ENCODE data around the gene GPS2. TPM values are rescaled to one million over a fixed set of nuclear protein-coding genes. Genes with fewer than 3 reads are reported as not detected.
"Not testable (repeated sequence)": the region's sequence is repeated elsewhere in the genome, so short reads cannot be mapped to it uniquely, and the experiment has no call there.

The GPS2 gene
- total RNA-seq, 2 experiments from 2014 or later = 28.2 to 32.2 TPM

DNA sequence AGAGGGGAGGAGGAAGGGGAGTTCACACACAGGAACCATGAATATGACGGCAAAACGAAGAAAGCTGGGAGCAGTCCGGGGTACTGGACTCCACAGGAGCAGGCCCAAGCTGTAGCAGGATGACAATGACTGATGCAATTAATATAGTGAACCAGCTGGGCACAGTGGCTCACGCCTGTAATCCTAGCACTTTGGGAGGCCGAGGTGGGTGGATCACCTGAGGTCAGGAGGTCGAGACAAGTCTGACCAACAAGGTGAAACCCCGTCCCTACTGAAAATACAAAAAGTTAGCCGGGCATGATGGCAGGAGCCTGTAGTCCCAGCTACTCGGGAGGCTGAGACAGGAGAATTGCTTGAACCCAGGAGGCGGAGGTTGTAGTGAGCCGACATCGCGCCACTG, 20.6 kb upstream of the GPS2 start:
- not testable (repeated sequence) for H3K27me3 Mint-ChIP-seq (ENCODE audit: low read depth); H3K9me3 Mint-ChIP-seq; DNase-seq
- Mint-ChIP-seq H3K27ac (peak overlapping the region; percentile 98), H3K4me3 (peak overlapping the region; percentile 96), H3K36me3 (ENCODE audit: low read depth) (peaks cover 25% of the 10 kb centered on the region), H3K4me1 (ENCODE audit: low read depth) (peaks cover 64% of the 10 kb centered on the region)
- CTCF ChIA-PET = interaction anchor here (0.8 to 4.2 kb wide), 8 partner anchors 10 to 225 kb away, joined by 3 to 42 read pairs (median 8); partner anchors contain the start of gene TMEM95
- intact Hi-C loops (cut with micrococcal nuclease) = loop anchor here (1.0 to 10.0 kb wide), 3 partner anchors 15 to 509 kb away; partner anchors contain the start of gene EIF5A

- CTCF ChIA-PET = interaction anchor here (0.6 to 4.2 kb wide), 8 partner anchors 9 to 226 kb away, joined by 3 to 42 read pairs (median 8); no protein-coding TSS in a partner anchor
- Mint-ChIP-seq H3K27me3 (ENCODE audit: low read depth) (no peaks in the 10 kb centered on the region), H3K9me3 (no peaks in the 10 kb centered on the region), H3K27ac (peak overlapping the region; percentile 98), H3K4me1 (ENCODE audit: low read depth) (peaks cover 65% of the 10 kb centered on the region), H3K4me3 (peak overlapping the region; percentile 96), H3K36me3 (ENCODE audit: low read depth) (peaks cover 22% of the 10 kb centered on the region)
- intact Hi-C loops (cut with micrococcal nuclease) = loop anchor here (5.0 to 10.0 kb wide), 2 partner anchors 147 to 510 kb away; partner anchors contain the start of genes POLR2A and SLC35G6
- no peak for DNase-seq
Measured at GRCh38 chr17:7334938-7335538, 19.9 kb upstream of the GPS2 start.

GRCh38 chr17:7332600-7333069, 17.5 kb upstream of the GPS2 start:
- H3K27me3 Mint-ChIP-seq (ENCODE audit: low read depth); H3K9me3 Mint-ChIP-seq; H3K36me3 Mint-ChIP-seq (ENCODE audit: low read depth); CTCF ChIA-PET: not testable (repeated sequence)
- DNase-seq = peak; percentile 72
- intact Hi-C loops (cut with micrococcal nuclease) = loop anchor here (5.0 to 10.0 kb wide), 2 partner anchors 150 to 512 kb away; partner anchors contain the start of genes POLR2A and SLC35G6
- peak overlapping the region; percentile 85 for H3K27ac Mint-ChIP-seq
- peak overlapping the region; percentile 63 for H3K4me3 Mint-ChIP-seq
- H3K4me1 Mint-ChIP-seq (ENCODE audit: low read depth) = peaks cover 70% of the 10 kb centered on the region

DNA sequence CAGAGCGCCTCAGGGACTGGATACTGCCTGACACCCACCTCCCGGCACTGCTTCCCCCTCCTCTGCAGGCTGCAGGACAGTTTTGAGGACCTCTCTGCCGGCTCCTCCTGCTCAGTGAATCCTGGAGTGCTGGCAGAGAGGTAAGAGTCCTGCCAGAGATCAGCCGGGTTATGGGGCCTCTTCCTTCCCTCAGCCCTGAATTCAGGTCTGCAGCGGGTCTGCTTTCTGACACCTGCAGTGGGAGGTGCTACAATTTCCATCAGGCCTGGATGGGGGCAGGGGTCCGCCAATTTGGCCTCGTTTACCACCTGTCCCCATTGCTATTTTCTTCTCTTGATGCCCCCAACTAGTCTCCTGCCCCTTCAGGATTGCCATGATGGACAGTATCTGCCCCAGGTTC, 17.0 kb upstream of the GPS2 start:
- no peaks in the 10 kb centered on the region for H3K27me3 Mint-ChIP-seq (ENCODE audit: low read depth)
- no peak for DNase-seq
- H3K27ac Mint-ChIP-seq = peak overlapping the region; percentile 85
- CTCF ChIA-PET = interaction anchor here (1.7 kb wide), 1 partner anchor 14 kb away, joined by 3 read pairs; no protein-coding TSS in a partner anchor
- no peaks in the 10 kb centered on the region for H3K9me3 Mint-ChIP-seq
- H3K4me1 Mint-ChIP-seq (ENCODE audit: low read depth) = peaks cover 70% of the 10 kb centered on the region
- peaks cover 4% of the 10 kb centered on the region for H3K36me3 Mint-ChIP-seq (ENCODE audit: low read depth)
- H3K4me3 Mint-ChIP-seq = peak overlapping the region; percentile 63
- intact Hi-C loops (cut with micrococcal nuclease) = loop anchor here (5.0 to 10.0 kb wide), 2 partner anchors 150 to 513 kb away; partner anchors contain the start of genes POLR2A and SLC35G6

- Mint-ChIP-seq H3K27me3 (ENCODE audit: low read depth) (no peaks in the 10 kb centered on the region), H3K4me1 (ENCODE audit: low read depth) (peaks cover 65% of the 10 kb centered on the region), H3K4me3 (peak overlapping the region; percentile 97), H3K36me3 (ENCODE audit: low read depth) (peaks cover 5% of the 10 kb centered on the region), H3K9me3 (no peaks in the 10 kb centered on the region), H3K27ac (peak overlapping the region; percentile 91)
- DNase-seq = no peak
- intact Hi-C loops (cut with micrococcal nuclease) = loop anchor here (5.0 to 10.0 kb wide), 2 partner anchors 152 to 514 kb away; partner anchors contain the start of genes POLR2A and SLC35G6
- CTCF ChIA-PET = interaction anchor here (1.2 to 1.7 kb wide), 4 partner anchors 15 to 20 kb away, joined by 3 to 8 read pairs (median 4); no protein-coding TSS in a partner anchor
Measured at GRCh38 chr17:7330638-7331015, 15.5 kb upstream of the GPS2 start.

- CTCF ChIA-PET = interaction anchor here (0.6 to 1.7 kb wide), 12 partner anchors 7 to 357 kb away, joined by 3 to 8 read pairs (median 4); partner anchors contain the start of genes SLC2A4, TMEM95 and TP53
- peaks cover 7% of the 10 kb centered on the region for H3K36me3 Mint-ChIP-seq (ENCODE audit: low read depth)
- H3K9me3 Mint-ChIP-seq = no peaks in the 10 kb centered on the region
- DNase-seq = peak; percentile 87
- no peaks in the 10 kb centered on the region for H3K27me3 Mint-ChIP-seq (ENCODE audit: low read depth)
- peak overlapping the region; percentile 91 for H3K27ac Mint-ChIP-seq
- H3K4me1 Mint-ChIP-seq (ENCODE audit: low read depth) = peaks cover 60% of the 10 kb centered on the region
- H3K4me3 Mint-ChIP-seq = peak overlapping the region; percentile 97
- intact Hi-C loops (cut with micrococcal nuclease) = loop anchor here (1.0 to 10.0 kb wide), 7 partner anchors 23 to 515 kb away; partner anchors contain the start of genes EIF5A, POLR2A, SLC35G6 and TMEM256
Measured at GRCh38 chr17:7329997-7330637, 15.0 kb upstream of the GPS2 start.

DNA sequence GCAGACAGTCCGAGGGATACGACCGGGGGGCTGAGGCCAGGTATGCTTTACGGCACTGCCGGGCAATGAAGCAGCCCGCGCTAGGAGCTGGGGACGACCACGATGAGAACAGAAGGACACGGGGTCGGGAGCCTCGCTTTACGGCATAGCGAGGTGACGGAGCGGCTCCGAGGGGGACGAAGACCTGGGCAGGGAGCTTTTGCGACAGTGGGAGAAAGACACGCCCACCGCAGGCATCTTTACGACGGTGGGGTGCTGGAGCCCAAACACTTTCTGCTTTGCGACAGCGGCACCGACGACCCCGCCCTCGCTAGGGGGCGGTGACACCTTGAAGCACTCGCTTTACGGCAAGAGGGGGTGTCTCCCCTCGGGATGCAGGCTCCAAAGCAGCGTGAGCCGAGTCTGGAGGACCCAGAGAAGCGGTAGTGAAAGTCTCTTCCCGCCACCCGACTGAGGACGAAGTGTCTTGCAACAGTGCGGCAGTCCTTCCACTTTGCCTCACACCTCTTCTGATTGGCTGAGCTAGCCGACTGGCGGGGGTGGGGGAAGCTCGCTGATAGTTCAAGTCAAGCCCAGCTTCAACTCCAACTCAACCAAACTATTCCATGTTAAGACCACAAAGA, 14.3 kb upstream of the GPS2 start:
- DNase-seq = peak; percentile 98
- Mint-ChIP-seq H3K4me1 (ENCODE audit: low read depth) (peaks cover 54% of the 10 kb centered on the region), H3K4me3 (peak overlapping the region; percentile 97), H3K27ac (peak overlapping the region; percentile 91), H3K9me3 (no peaks in the 10 kb centered on the region), H3K36me3 (ENCODE audit: low read depth) (peaks cover 9% of the 10 kb centered on the region), H3K27me3 (ENCODE audit: low read depth) (no peaks in the 10 kb centered on the region)
- CTCF ChIA-PET = interaction anchor here (0.6 to 1.7 kb wide), 13 partner anchors 8 to 357 kb away, joined by 3 to 8 read pairs (median 4); partner anchors contain the start of genes SLC2A4, TMEM95 and TP53
- intact Hi-C loops (cut with micrococcal nuclease) = loop anchor here (1.0 to 5.0 kb wide), 5 partner anchors 22 to 358 kb away; partner anchors contain the start of genes EIF5A, TMEM256, TP53 and WRAP53

GRCh38 chr17:7328840-7329373, 13.7 kb upstream of the GPS2 start, which contains the start of gene NEURL4:
Gene NEURL4, minus strand, starts transcription at chr17:7329335. Its CDS starts 23 bp downstream, at chr17:7329312.
- intact Hi-C loops (cut with micrococcal nuclease) = loop anchor here (1.0 to 5.0 kb wide), 5 partner anchors 22 to 358 kb away; partner anchors contain the start of genes EIF5A, TMEM256, TP53 and WRAP53

DNA sequence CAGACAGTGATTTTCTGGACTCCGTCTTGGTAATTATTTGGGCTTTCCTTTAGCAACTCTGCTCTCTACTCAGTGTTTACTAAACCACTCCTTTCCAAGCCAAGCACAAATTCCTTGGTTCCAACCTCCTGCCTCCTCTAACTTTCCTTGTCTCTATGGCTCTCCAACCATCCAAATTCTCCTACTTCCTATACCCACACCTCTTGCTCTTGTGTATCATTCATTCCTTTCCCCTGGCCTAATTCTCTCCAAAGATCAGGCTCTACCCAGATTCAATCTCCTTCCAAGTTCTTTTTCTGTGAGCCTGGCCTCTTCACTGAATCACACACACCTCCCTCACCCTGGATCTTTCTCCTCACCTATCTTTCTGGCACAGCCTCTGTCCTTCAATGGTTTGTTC, 12.8 kb upstream of the GPS2 start:
- no peaks in the 10 kb centered on the region for H3K9me3 Mint-ChIP-seq

More at GRCh38 chr17:7328840-7329373, 13.7 kb upstream of the GPS2 start, which contains the start of gene NEURL4:
- Mint-ChIP-seq H3K36me3 (ENCODE audit: low read depth) (peaks cover 15% of the 10 kb centered on the region), H3K4me1 (ENCODE audit: low read depth) (peaks cover 56% of the 10 kb centered on the region), H3K27ac (peak within 1 kb of the TSS; percentile 91), H3K9me3 (no peaks in the 10 kb centered on the region), H3K4me3 (peak within 1 kb of the TSS; percentile 97), H3K27me3 (ENCODE audit: low read depth) (no peaks in the 10 kb centered on the region)
- CTCF ChIA-PET = interaction anchor here (1.0 to 1.7 kb wide), 7 partner anchors 9 to 358 kb away, joined by 3 to 8 read pairs (median 4); partner anchors contain the start of genes SLC2A4, TMEM95 and TP53
- DNase-seq = peak; percentile 31

DNA sequence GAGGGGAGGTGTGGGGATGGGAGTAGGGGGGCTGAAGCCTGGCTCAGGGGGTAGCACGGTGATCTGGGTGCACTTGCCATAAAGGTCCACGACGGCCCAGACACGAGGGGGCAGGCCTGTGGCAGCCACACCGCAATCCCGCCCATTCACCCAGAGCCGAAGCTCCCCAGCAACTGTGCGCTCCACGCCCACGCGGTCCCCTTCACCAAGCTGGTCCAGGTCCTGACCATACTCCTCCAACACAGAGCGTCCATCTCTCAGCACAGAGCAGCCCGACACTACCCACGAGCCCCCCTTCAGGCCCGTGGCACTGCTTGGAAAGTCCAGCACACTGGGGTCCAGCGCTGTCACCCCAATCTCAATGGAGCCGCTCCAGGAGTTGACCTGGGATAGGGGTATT, 12.3 kb upstream of the GPS2 start:
- Mint-ChIP-seq H3K36me3 (ENCODE audit: low read depth) (peaks cover 23% of the 10 kb centered on the region), H3K27ac (no peak overlapping the region), H3K4me1 (ENCODE audit: low read depth) (peaks cover 48% of the 10 kb centered on the region), H3K27me3 (ENCODE audit: low read depth) (no peaks in the 10 kb centered on the region), H3K4me3 (no peak overlapping the region), H3K9me3 (no peaks in the 10 kb centered on the region)
- intact Hi-C loops (cut with micrococcal nuclease) = loop anchor here (5.0 kb wide), 1 partner anchor 360 kb away; the partner anchor contains the start of genes TP53 and WRAP53
- no peak for DNase-seq
- CTCF ChIA-PET = interaction anchor here (0.8 to 5.3 kb wide), 4 partner anchors 8 to 233 kb away, joined by 3 to 42 read pairs (median 4); partner anchors contain the start of gene ACAP1

More for the DNA sequence above, 12.8 kb upstream of the GPS2 start:
- intact Hi-C loops (cut with micrococcal nuclease) = loop anchor here (5.0 kb wide), 1 partner anchor 359 kb away; the partner anchor contains the start of genes TP53 and WRAP53
- peak overlapping the region; percentile 78 for H3K27ac Mint-ChIP-seq
- peak overlapping the region; percentile 97 for H3K4me3 Mint-ChIP-seq
- peaks cover 52% of the 10 kb centered on the region for H3K4me1 Mint-ChIP-seq (ENCODE audit: low read depth)
- CTCF ChIA-PET = interaction anchor here (1.6 to 5.3 kb wide), 2 partner anchors 8 to 18 kb away, joined by 4 to 42 read pairs; partner anchors contain the start of gene ACAP1
- H3K27me3 Mint-ChIP-seq (ENCODE audit: low read depth) = no peaks in the 10 kb centered on the region
- DNase-seq = no peak
- H3K36me3 Mint-ChIP-seq (ENCODE audit: low read depth) = peaks cover 22% of the 10 kb centered on the region

DNA sequence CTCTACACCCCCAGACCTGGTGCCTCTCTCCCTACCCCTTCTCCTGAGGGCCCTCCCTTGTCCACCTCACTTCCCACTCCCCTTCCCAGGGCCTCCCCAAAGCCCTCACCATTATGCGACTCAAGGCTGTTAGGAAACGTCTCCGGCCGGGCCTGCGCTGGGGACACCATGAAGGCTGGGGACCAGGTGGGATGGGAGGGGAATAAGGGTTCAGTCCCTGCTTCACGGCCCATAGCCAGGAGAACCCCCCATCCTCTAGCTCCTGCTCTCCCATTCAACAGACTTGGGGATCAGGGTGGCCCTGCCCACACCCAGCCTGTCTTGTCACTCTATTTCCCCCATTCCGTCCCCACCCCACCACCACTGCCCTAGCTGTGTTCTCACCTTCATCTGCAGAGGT, 11.9 kb upstream of the GPS2 start:
- Mint-ChIP-seq H3K36me3 (ENCODE audit: low read depth) (peaks cover 23% of the 10 kb centered on the region), H3K4me3 (no peak overlapping the region), H3K27me3 (ENCODE audit: low read depth) (no peaks in the 10 kb centered on the region)

More for the DNA sequence above, 11.9 kb upstream of the GPS2 start:
- Mint-ChIP-seq H3K4me1 (ENCODE audit: low read depth) (peaks cover 44% of the 10 kb centered on the region), H3K9me3 (no peaks in the 10 kb centered on the region), H3K27ac (peak overlapping the region; percentile 11)
- intact Hi-C loops (cut with micrococcal nuclease) = loop anchor here (5.0 kb wide), 1 partner anchor 360 kb away; the partner anchor contains the start of genes TP53 and WRAP53
- CTCF ChIA-PET = interaction anchor here (0.8 to 5.3 kb wide), 6 partner anchors 9 to 260 kb away, joined by 3 to 42 read pairs (median 4); partner anchors contain the start of gene ACAP1
- DNase-seq = no peak
